GM19023 (cell line): ENCODE measurements around the gene COX6B2.

Experiments used
- ATAC-seq: cut with Tn5 transposase; IDR thresholded peaks from one replicate; pipeline ENCODE4 v1.9.1; 2021; ENCODE audit warnings: mild to moderate bottlenecking, moderate library complexity; ENCODE audit not compliant: unreplicated experiment

The COX6B2 gene

DNA sequence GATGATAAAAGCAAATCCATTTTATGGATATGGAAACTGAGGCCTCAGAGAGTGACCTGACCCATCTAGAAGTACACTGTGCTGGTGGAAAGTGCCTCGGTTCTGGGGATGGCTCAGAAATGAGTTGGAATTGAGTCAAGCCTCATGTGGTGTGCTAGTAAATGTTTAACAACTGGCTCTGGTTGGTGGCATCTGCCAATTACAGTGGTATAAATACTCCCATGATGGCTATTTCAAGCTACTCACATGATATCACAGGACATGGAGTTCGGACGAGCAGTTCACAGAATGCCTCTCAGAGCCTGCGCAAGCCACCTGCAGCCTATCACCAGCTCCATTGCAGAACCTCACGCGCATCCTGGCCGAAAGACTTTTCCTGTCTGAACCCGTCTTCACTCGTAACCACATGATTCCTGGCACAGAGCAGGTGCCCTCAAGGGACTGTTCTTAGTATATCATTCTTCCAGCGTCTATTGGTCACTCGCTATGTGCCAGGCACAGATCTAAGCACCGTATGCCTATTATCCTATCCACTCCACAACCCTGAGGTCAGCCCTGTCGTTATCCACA is 38.5 kb downstream of the COX6B2 start:
- no peak for ATAC-seq

DNA sequence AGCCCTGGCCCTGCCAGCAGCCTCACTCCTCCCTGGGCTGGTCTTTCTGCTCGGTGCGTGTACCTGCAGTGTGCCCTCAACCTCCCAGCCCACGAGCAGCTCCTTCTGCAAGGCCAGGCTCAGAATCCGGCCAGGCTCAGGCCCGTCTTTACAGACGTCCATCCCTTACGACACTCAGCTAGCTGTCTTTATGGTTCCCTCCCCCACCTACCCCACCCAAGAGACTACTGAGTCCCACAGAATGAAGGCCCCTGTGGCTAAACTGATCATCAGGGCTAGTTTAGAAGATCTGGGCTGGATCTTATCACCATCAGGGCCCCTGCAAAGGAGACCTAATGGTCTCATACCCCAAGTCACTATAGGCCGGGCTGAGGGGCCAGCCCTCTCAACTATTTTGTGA is 40.1 kb downstream of the COX6B2 start:
- ATAC-seq, result no peak

DNA sequence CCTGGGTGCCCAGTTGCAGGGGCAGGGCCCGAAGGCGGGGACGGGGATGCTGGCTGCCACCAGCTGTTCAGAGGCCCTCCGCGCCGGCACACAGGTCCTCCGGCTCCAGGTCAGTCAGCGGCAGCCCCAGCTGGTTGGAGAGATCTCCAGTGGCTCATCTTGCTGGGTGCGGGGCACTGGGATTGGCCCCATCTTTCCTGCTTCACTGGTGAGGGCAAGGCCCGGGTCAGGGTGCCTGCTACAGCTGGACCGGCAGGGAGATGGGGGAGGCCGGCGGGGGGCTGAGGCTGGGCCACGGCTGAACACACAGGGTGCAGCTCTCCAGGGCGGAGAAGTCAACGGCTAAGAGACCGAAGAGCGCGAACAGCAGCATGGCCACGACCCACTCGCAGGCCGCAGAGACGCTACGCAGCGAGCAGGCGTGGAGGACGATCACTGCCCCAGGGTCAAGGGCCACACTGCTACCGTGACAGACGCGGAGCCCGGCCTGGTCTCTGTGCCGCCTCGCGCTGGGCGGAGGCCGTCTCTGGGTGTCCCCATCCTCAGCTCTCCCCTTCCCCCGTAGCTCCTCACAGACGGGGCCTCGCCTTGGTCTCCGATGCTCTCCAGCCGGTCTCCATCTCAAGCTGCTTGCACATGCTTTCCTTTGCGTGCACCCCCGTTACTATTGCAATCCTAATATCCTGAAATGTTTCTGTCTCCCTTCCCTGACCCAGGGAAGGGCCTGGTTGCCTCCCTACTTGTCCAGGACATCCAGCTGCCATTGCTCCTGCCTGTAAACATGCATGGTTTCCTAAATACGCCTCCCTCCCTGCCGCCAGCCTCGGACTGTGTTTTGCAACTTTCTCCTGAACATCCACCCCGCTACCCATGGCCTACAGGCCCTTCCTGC is 41.7 kb downstream of the COX6B2 start:
- ATAC-seq, result no peak

DNA sequence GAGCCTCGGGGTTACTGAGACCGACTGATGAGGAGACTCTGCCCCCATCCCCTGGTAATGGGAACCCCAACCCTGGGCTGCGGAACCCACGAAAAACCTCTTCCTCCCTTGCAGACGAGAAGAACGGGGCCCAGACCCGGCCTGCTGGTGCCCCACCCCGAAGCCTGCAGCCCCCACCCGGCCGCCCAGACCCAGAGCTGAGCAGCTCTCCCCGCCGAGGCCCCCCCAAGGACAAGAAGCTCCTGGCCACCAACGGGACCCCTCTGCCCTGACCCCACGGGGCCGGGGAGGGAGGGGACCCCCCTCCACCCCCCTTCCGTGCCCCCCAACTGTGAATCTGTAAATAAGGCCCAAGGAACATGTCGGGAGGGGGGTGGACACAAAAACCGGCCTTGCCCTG is 42.7 kb downstream of the COX6B2 start:
- no peak for ATAC-seq

DNA sequence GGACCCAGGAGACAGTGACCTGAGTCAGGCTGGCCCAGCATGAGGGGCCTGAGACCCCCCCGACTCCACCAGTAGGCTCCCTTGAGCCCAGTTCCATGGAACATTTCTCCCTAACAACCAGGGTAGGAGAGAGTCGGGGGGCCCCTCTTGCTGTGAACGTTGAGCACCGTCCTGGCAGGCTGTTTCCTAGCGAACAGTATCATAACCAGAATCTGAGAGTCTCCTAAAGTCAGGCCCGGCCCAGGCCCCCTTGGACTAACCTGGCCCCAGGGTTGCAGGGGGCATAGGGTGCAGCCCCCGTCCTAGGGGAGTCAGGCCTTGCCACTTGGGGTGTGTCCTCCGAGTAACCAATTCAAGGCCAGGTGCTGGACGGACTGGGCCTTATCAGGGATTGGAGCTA is 43.1 kb downstream of the COX6B2 start:
- no peak for ATAC-seq

DNA sequence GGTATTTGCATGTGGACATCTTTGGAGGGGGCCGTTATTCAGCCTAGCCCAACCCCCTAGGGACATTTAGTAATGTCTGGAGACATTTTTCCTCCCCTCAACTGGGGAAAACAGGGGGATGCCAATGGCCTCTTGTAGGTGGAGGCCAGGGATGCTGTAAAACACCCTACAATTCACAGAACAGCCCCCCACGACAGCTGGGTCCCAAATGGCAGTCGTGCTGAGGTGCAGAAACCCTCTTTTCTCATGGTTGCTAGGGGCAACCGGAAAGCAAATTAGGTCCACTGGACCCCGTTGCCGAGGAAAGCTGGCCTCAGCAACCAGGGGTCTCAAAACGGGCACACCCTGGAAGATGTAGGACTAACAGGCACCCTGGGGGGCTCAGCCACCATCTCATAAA is 44.0 kb downstream of the COX6B2 start:
- ATAC-seq, result no peak

DNA sequence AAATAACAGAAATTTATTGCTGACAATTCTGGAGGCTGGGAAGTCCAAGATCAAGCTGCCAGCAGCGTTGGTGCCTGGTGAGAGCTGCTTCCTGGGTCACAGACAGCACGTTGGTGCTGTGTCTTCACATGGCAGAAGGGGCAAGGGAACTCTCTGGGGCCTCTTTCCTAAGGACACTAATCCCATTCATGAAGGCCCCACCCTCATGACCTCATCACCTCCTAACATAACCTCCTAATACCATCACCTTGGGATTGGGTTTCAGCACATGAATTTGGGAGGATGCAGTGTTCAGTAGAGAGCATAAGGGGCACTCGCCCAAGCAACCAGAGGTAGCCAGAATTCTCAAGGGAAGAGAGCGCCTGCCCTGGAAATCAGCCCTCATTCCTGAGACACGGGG is 45.1 kb downstream of the COX6B2 start:
- ATAC-seq, result no peak

DNA sequence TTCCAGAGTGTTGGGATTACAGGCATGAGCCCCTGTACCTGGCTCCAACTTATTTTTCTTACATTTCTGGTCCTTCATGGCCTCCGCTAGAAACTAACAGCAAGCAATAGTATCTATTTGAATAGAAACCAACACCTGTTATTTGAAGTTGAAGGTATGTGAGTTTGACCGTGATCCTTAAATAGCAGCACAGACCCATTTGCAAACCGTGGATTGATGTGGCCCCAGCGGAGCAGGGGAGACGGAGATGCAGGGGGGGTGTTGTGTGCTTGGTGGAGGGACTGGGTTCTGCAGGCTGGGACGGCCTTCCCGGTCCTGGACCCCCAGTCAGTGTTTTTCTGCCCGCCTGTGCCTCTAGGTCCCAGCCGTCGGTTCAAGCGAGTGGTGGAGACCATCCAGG is 46.2 kb downstream of the COX6B2 start:
- ATAC-seq, result no peak

DNA sequence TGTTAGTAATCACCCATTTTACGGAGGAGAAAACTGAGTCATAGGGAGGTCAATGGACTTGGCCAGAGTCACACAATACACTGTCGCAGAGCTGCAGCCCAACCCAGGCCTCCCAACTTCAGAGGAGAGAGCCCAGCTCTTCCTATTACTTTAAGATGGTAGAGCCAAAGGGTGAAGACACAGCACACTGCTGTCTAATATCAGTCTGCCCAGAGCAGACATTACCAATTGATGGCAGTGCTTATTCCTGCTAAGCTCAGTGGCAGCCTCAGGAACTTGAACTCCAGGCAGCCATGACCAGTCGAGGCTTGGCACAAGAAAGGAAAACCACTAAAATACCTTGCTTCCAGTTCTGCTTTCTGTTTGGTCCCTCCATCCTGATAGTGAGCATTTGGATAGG is 47.8 kb downstream of the COX6B2 start:
- ATAC-seq, result no peak

DNA sequence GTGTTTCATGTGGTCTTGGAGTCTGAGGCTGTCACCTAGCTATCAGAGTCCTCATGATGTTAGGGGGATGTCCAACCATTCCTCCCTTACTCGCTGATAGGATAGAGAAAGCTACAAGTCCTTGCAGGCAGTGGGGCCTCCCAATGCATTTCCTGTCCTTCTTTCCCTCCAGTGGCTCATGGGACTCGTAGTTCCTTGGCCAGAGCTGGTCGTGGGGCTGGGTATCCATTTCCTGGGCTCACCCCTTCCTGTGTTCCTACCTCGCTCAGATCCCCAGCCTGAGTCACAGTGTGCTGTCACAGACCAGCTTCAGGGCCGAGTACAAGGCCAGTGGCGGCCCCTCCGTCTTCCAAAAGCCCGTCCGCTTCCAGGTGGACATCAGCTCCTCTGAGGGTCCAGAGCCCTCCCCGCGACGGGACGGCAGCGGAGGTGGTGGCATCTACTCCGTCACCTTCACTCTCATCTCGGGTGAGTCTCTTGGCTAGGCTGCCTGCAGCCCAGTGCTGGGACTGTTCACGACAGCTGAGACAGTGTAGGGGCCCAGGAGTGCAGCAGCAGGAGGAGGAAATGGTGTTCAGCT is 48.4 kb downstream of the COX6B2 start:
- ATAC-seq, result no peak

DNA sequence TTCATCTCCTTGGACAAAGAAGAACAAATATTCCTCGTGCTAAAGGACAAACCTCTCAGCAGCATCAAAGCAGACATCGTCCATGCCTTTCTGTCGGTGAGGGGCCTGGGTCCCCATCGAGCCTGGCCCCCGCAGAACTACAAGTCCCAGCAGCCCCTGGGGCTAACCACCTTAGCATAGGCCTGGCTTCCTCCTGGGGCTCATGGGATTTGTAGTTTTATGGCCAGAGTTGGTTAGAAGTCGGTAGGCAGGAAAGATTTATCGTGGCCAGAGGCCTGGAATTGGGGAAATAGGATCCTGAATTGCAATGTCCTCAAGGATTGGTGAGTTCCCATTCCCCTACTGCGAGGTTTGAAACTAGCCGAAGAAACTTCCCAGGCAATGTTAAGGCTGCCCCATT is 49.0 kb downstream of the COX6B2 start:
- no peak for ATAC-seq

DNA sequence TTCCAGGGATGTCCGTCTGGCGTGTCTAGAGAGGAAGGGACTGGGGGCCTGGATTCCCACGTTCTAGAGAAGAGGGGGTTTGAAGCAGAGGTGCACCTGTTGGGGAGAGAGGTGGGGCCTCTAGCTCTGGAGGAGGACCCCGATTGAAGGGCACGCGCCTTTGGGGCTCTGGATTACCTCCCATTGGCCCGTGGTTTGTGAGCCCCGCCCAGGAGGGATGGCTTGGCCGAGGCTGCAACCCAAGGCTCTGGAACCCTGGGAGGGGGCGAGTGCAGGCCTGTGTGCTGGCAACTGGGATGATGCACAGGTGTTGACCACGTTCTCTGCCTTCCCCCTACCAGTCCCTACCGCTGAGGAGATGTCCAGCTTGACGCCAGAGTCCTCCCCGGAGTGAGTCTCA is 49.5 kb downstream of the COX6B2 start:
- ATAC-seq, result no peak

DNA sequence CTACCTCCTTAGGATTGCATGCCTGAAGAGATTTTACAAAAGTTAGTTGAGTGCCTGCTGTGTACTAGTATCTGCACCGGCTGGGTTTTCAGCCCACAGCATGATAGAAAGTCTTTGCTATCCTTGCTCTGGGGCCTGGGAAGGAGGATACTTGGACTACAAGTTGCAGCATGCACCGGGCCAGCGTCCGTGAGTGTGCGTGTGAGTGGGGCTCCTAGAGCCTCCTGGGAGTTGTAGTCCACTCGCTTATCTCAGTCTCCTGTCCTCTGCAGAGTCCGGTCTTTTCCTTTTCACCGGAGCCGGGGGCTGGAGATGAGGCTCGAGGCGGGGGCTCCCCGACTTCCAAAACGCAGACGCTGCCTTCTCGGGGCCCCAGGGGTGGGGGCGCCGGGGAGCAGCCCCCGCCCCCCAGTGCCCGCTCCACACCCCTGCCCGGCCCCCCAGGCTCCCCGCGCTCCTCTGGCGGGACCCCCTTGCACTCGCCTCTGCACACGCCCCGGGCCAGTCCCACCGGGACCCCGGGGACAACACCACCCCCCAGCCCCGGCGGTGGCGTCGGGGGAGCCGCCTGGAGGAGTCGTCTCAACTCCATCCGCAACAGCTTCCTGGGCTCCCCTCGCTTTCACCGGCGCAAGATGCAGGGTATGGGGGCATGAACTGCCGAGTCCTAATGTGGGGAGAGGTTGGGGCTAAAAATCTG is 50.1 kb downstream of the COX6B2 start:
- ATAC-seq, result no peak

DNA sequence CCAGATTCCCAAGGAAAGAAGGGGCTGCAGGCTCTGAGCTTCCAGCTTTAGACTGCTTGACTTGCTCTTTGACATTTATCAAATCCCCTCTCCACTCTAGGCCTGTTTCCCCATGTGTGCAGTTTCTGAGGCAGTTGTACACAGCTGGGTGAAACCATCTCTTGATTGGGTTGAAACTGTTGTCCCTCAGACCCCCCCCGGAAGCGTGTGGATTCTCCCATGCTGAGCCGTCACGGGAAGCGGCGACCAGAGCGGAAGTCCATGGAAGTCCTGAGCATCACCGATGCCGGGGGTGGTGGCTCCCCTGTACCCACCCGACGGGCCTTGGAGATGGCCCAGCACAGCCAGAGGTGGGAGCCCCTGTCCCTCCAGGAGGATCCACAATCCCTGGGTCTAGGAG is 51.0 kb downstream of the COX6B2 start:
- no peak for ATAC-seq

DNA sequence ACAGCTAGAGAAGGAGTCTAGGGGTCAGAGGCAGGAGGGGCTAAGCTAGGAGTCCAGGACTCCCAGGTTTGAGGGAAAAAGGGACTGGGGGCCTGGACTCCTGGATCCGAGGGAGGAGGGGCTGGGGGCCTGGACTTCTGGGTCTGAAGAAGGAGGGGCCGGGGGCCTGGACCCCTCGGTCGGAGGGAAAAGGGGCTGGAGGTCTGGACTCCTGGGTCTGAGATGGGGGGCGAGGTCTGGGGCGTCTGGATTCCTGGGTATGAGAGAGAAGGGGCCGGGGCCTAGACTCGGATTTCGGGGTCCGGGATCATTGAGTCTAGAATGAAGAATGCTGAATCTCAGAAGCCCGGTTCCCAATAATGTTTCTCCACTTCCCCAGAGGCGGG is 52.2 kb downstream of the COX6B2 start:
- ATAC-seq, result no peak

DNA sequence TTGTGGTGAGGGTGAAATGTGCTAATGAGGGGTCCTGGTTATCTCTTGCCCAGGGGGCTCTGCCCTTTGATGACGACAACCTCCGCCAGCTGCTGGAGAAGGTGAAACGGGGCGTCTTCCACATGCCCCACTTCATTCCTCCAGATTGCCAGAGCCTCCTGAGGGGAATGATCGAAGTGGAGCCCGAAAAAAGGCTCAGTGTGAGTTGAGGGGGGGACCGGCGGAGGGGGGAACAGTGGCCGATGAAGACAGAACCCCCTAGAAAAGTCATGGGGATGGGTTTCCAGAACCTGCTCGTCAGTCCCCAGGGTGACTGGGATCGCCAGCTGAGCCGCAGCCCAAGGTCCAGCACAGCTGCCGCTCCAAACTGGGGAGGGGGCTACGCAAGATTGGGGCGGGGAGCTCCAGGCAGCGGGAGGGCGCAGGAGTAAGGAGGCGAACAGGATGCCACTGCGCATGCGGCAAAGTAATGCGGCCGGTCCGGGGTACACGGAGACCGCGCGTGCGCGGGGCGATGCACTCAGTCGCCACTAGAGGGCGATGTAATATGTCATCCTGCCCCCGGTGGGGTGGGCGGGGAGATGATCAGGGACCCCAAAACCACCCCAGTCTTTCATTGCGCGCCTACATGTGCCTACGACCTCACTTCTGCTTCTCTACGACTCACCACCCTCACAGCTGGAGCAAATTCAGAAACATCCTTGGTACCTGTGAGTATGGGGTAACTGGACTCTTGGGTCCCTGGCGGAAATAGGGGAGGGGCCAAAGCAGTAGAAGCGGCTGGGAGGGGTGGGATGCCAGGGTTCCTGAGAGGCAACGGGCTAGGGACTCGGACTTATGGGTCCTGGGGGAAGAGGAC is 52.8 kb downstream of the COX6B2 start:
- ATAC-seq, result peak; percentile 72

DNA sequence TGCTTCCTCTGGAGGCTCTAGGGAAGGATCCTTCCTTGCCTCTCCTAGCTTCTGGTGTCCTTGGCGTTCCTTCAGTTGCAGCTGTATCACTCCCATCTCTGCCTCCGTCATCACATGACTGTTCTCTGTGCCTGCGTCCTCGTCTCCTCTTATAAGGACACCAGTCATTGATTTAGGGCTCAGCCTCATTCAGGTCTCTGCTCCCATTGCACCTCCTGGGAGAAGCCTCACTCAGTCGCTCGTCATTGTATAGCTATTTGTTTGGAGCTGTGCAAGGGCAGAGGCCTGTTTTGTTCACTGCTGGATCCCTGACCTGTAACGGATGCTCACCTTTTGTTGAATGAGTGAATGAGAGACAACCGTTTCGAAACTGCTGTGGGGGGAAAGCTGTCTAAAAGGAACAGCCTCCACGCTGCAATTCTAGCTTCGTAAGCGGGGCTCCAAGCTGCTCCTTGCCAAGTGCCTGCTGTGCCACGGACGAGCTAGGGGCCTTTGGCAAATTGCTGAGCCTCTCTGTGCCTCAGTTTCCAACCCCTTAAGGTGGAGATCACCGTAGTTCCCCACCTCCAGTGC is 53.5 kb downstream of the COX6B2 start:
- no peak for ATAC-seq

DNA sequence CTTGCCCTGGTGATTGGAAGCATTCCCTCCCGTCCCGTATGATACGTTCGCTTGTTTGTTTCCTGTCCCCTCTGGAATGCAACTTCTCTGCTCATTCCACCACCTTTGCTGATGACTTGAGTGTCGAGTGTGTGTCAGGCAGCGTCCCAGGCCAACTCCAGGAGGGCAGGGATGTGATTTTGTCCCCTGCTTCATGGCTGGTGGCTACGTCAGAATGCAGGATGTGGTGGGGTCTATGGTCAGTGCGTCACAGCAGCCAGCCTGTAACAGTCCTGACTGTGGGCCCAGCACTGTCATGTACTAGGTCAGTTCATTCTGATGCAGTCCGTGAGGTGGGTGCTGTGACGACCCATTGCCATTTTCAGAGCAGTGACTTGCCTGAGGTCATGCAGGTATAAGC is 54.5 kb downstream of the COX6B2 start:
- ATAC-seq, result no peak
